GM06990 (cell line): ENCODE data around the gene TRNAU1AP.

ENCODE experiments used
- DNase-seq: peaks from one replicate; pipeline ENCODE4 v3.0.0-alpha.2; 2011; ENCODE audit not compliant: insufficient read length; ENCODE audit errors: extremely low read depth
- H3K27me3 ChIP-seq: replicated peaks from 2 replicates; pipeline ENCODE4 v1.6.0; 2011; ENCODE audit warnings: low read length; ENCODE audit not compliant: control insufficient read depth, insufficient read depth
- H3K36me3 ChIP-seq: 2 replicates; pipeline ENCODE4 v1.5.1; 2011; ENCODE audit warnings: low read length; ENCODE audit not compliant: control insufficient read depth, insufficient read depth
- H3K4me3 ChIP-seq: replicated peaks from 2 replicates; pipeline ENCODE4 v1.5.1; 2011; ENCODE audit warnings: low read depth, mild to moderate bottlenecking, control low read depth, low read length
- CTCF ChIP-seq: IDR thresholded peaks from 2 replicates; pipeline ENCODE4 v1.5.1; 2011; ENCODE audit warnings: low read length, control low read depth, mild to moderate bottlenecking, inconsistent platforms; ENCODE audit not compliant: insufficient read depth, poor library complexity, severe bottlenecking

TRNAU1AP gene

GRCh38 chr1:28545246-28545628 lies 7.6 kb upstream of the TRNAU1AP start:
- no peak for TF ChIP-seq CTCF
- no peak for DNase-seq
- no peaks in the 10 kb centered on the region for H3K36me3 ChIP-seq

GRCh38 chr1:28548318-28548717 lies 4.6 kb upstream of the TRNAU1AP start:
- H3K36me3 ChIP-seq: no peaks in the 10 kb centered on the region
- no peak overlapping the region for H3K4me3 ChIP-seq
- no peak for TF ChIP-seq CTCF
- no peaks in the 10 kb centered on the region for H3K27me3 ChIP-seq
- no peak for DNase-seq

More at GRCh38 chr1:28545246-28545628, 7.6 kb upstream of the TRNAU1AP start:
- no peaks in the 10 kb centered on the region for H3K27me3 ChIP-seq
- H3K4me3 ChIP-seq: no peak overlapping the region

- Histone ChIP-seq H3K36me3 (no peaks in the 10 kb centered on the region), H3K4me3 (no peak overlapping the region)
Observed at GRCh38 chr1:28551381-28551780, 1.5 kb upstream of the TRNAU1AP start.

GRCh38 chr1:28560886-28561285 lies 8.0 kb downstream of the TRNAU1AP start:
- H3K36me3 ChIP-seq: peaks cover 8% of the 10 kb centered on the region

More at GRCh38 chr1:28551381-28551780, 1.5 kb upstream of the TRNAU1AP start:
- no peaks in the 10 kb centered on the region for H3K27me3 ChIP-seq
- no peak for TF ChIP-seq CTCF
- DNase-seq: no peak

GRCh38 chr1:28564310-28564709 lies 11.4 kb downstream of the TRNAU1AP start:
- DNase-seq: no peak
- Histone ChIP-seq H3K27me3 (no peaks in the 10 kb centered on the region), H3K36me3 (peaks cover 11% of the 10 kb centered on the region), H3K4me3 (no peak overlapping the region)
- TF ChIP-seq CTCF: no peak

More at GRCh38 chr1:28560886-28561285, 8.0 kb downstream of the TRNAU1AP start:
- Histone ChIP-seq H3K27me3 (no peaks in the 10 kb centered on the region), H3K4me3 (no peak overlapping the region)
- no peak for DNase-seq
- no peak for TF ChIP-seq CTCF

GRCh38 chr1:28565040-28565439 lies 12.2 kb downstream of the TRNAU1AP start:
- Histone ChIP-seq H3K27me3 (no peaks in the 10 kb centered on the region), H3K36me3 (peaks cover 11% of the 10 kb centered on the region), H3K4me3 (no peak overlapping the region)
- no peak for DNase-seq
- no peak for TF ChIP-seq CTCF
